Liver (tissue), 9 donors: ENCODE measurements around the gene SOD1. TPM values are rescaled to one million over a fixed set of nuclear protein-coding genes. Genes with fewer than 3 reads are reported as not detected.

ENCODE experiments used
- DNase-seq: peaks from one replicate; pipeline ENCODE4 v3.0.0-alpha.2; 2017; ENCODE audit warnings: low spot score
- H3K27ac ChIP-seq, 2 donors: one replicate each; pipeline ENCODE4 v1.7.0; 2013; ENCODE audit warnings: inconsistent platforms in 2 of 2, low read length in 2 of 2, control low read depth in 1 of 2, low read depth in 1 of 2, mild to moderate bottlenecking in 1 of 2
- H3K27me3 ChIP-seq, 4 donors: one replicate each; pipeline versions ENCODE4 v1.6.1 to v1.7.0; 2013; ENCODE audit warnings: low read length in 3 of 4, inconsistent platforms in 1 of 4, mild to moderate bottlenecking in 1 of 4, moderate library complexity in 1 of 4; ENCODE audit not compliant: control insufficient read depth in 4 of 4, insufficient read depth in 4 of 4
- H3K36me3 ChIP-seq, 4 donors: one replicate each; pipeline versions ENCODE4 v1.6.1 to v1.7.0; 2013; ENCODE audit warnings: low read length in 3 of 4, mild to moderate bottlenecking in 3 of 4, low read depth in 1 of 4, moderate library complexity in 1 of 4; ENCODE audit not compliant: control insufficient read depth in 4 of 4, insufficient read depth in 3 of 4
- H3K4me1 ChIP-seq, 4 donors: one replicate each; pipeline versions ENCODE4 v1.6.1 to v1.7.0; 2013; ENCODE audit warnings: low read length in 3 of 4, mild to moderate bottlenecking in 3 of 4, moderate library complexity in 1 of 4; ENCODE audit not compliant: control insufficient read depth in 4 of 4, insufficient read depth in 4 of 4
- H3K4me3 ChIP-seq, 3 donors: one replicate each; pipeline versions ENCODE4 v1.6.1 to v1.7.0; 2013; ENCODE audit warnings: low read length in 3 of 3, control low read depth in 1 of 3, low read depth in 1 of 3, mild to moderate bottlenecking in 1 of 3
- H3K9ac ChIP-seq, 2 donors: one replicate each; pipeline ENCODE4 v1.7.0; 2013; ENCODE audit warnings: low read length in 2 of 2, mild to moderate bottlenecking in 2 of 2, moderate library complexity in 2 of 2, control low read depth in 1 of 2, low read depth in 1 of 2
- H3K9me3 ChIP-seq, 4 donors: one replicate each; pipeline versions ENCODE4 v1.6.1 to v1.7.0; 2013; ENCODE audit warnings: low read length in 3 of 4; ENCODE audit not compliant: control insufficient read depth in 4 of 4
- CTCF ChIP-seq: fragments of 150-350 bp; IDR thresholded peaks from 2 replicates; pipeline ENCODE4 v1.5.1; 2017; ENCODE audit warnings: improper control_type of control experiment, low read depth, low read length; ENCODE audit not compliant: missing input control
- EGR1 ChIP-seq, 2 donors: IDR thresholded peaks; 2 replicates each; pipeline ENCODE4 v1.6.1; 2016 to 2018; ENCODE audit warnings: antibody characterized with exemption in 2 of 2, low read depth in 2 of 2
- FOXA1 ChIP-seq: IDR thresholded peaks from 2 replicates; pipeline ENCODE4 v1.6.1; 2016; ENCODE audit warnings: antibody characterized with exemption
- FOXA2 ChIP-seq: IDR thresholded peaks from 2 replicates; pipeline ENCODE4 v1.6.1; 2016; ENCODE audit warnings: antibody characterized with exemption
- GABPA ChIP-seq, 2 donors: IDR thresholded peaks in 1 of 2; conservative IDR thresholded peaks in 1 of 2; 2 replicates each; pipeline ENCODE4 v1.6.1; 2016; ENCODE audit warnings: antibody characterized with exemption in 2 of 2, mild to moderate bottlenecking in 1 of 2, moderate library complexity in 1 of 2
- HNF4A ChIP-seq, 2 donors: conservative IDR thresholded peaks; 2 replicates each; pipeline ENCODE4 v1.6.1; 2016; ENCODE audit warnings: antibody characterized with exemption in 2 of 2, mild to moderate bottlenecking in 2 of 2
- JUND ChIP-seq, 2 donors: IDR thresholded peaks; 2 replicates each; pipeline ENCODE4 v1.6.1; 2016; ENCODE audit warnings: antibody characterized with exemption in 2 of 2
- NR2F2 ChIP-seq: IDR thresholded peaks from 2 replicates; pipeline ENCODE4 v1.6.1; 2016; ENCODE audit warnings: antibody characterized with exemption
- SP1 ChIP-seq: IDR thresholded peaks from 2 replicates; pipeline ENCODE4 v1.6.1; 2018; ENCODE audit warnings: antibody characterized with exemption, mild to moderate bottlenecking
- TAF1 ChIP-seq: conservative IDR thresholded peaks from 2 replicates; pipeline ENCODE4 v1.6.1; 2016; ENCODE audit warnings: antibody characterized with exemption, mild to moderate bottlenecking
- WGBS: extraction: QIAGEN DNeasy Blood & Tissue Kit; methylation state at CpG from one replicate; pipeline ENCODE4 v1.1.7; 2013; 5-methylcytosine and 5-hydroxymethylcytosine counted together
- polyA plus RNA-seq, 2 donors: library from polyadenylated mRNA; stranded (reverse) in 1 of 2; unstranded in 1 of 2; fragments of 200-250 nt in 1 of 2; fragments of >200 nt in 1 of 2; fragmentation: Nextera tagmentation in 1 of 2; extraction: Ambion mirVana in 1 of 2; gene quantifications; one replicate each; pipeline versions ENCODE4 v1.2.1 to v1.2.3, GENCODE V29; 2013 to 2015
- total RNA-seq, 2 donors: library from RNA; depleted of rRNA; stranded (reverse); fragments of >200 nt; gene quantifications; one replicate each; pipeline ENCODE4 v1.2.3, GENCODE V29; 2014
- TF ChIP-seq, protein P1 (sequence below): IDR thresholded peaks from 2 replicates; pipeline ENCODE4 v1.6.1; 2016; ENCODE audit warnings: antibody characterized with exemption
- TF ChIP-seq, protein P2 (sequence below): IDR thresholded peaks from 2 replicates; pipeline ENCODE4 v1.6.1; 2016; ENCODE audit warnings: antibody characterized with exemption, mild to moderate bottlenecking
- TF ChIP-seq, protein P3 (sequence below): IDR thresholded peaks from 2 replicates; pipeline ENCODE4 v1.6.1; 2016; ENCODE audit warnings: antibody characterized with exemption
- donor health status: healthy.
- donor health status: healthy.
- donor health status: healthy.
- donor health status: healthy.
- donor health status: healthy.

SOD1 gene
- total and polyA plus RNA-seq, 4 donors: 129 to 1,258 (median 658) TPM

DNA sequence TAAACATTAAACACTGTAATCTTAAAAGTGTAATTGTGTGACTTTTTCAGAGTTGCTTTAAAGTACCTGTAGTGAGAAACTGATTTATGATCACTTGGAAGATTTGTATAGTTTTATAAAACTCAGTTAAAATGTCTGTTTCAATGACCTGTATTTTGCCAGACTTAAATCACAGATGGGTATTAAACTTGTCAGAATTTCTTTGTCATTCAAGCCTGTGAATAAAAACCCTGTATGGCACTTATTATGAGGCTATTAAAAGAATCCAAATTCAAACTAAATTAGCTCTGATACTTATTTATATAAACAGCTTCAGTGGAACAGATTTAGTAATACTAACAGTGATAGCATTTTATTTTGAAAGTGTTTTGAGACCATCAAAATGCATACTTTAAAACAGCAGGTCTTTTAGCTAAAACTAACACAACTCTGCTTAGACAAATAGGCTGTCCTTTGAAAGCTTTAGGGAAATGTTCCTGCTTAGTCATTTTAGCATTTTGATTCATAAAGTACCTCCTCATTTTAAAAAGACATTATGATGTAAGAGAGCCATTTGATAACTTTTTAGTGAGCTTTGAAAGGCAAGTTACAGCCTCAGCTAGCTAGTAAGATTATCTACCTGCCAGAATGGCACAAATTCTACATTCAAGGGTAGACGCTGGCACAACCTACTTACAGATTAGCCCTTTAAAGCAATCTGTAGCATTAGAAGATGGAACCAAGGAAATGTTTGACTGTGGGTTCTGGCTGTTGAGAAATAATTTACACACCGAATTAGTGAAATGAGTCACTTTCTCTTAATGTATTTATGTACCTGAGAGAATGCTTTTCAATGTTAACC is 9.4 kb downstream of the SOD1 start:
- H3K27me3 ChIP-seq: no peaks in the 10 kb centered on the region
- TF ChIP-seq, protein P1, sequence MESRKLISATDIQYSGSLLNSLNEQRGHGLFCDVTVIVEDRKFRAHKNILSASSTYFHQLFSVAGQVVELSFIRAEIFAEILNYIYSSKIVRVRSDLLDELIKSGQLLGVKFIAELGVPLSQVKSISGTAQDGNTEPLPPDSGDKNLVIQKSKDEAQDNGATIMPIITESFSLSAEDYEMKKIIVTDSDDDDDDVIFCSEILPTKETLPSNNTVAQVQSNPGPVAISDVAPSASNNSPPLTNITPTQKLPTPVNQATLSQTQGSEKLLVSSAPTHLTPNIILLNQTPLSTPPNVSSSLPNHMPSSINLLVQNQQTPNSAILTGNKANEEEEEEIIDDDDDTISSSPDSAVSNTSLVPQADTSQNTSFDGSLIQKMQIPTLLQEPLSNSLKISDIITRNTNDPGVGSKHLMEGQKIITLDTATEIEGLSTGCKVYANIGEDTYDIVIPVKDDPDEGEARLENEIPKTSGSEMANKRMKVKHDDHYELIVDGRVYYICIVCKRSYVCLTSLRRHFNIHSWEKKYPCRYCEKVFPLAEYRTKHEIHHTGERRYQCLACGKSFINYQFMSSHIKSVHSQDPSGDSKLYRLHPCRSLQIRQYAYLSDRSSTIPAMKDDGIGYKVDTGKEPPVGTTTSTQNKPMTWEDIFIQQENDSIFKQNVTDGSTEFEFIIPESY: no peak
- TF ChIP-seq GABPA (IDR thresholded peaks at IDR 0.05 in 1 of 2, conservative IDR thresholded peaks at IDR 0.05 in 1 of 2) (no peak), CTCF (no peak), FOXA2 (no peak), TAF1 (no peak)
- TF ChIP-seq, protein P2, sequence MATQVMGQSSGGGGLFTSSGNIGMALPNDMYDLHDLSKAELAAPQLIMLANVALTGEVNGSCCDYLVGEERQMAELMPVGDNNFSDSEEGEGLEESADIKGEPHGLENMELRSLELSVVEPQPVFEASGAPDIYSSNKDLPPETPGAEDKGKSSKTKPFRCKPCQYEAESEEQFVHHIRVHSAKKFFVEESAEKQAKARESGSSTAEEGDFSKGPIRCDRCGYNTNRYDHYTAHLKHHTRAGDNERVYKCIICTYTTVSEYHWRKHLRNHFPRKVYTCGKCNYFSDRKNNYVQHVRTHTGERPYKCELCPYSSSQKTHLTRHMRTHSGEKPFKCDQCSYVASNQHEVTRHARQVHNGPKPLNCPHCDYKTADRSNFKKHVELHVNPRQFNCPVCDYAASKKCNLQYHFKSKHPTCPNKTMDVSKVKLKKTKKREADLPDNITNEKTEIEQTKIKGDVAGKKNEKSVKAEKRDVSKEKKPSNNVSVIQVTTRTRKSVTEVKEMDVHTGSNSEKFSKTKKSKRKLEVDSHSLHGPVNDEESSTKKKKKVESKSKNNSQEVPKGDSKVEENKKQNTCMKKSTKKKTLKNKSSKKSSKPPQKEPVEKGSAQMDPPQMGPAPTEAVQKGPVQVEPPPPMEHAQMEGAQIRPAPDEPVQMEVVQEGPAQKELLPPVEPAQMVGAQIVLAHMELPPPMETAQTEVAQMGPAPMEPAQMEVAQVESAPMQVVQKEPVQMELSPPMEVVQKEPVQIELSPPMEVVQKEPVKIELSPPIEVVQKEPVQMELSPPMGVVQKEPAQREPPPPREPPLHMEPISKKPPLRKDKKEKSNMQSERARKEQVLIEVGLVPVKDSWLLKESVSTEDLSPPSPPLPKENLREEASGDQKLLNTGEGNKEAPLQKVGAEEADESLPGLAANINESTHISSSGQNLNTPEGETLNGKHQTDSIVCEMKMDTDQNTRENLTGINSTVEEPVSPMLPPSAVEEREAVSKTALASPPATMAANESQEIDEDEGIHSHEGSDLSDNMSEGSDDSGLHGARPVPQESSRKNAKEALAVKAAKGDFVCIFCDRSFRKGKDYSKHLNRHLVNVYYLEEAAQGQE: no peak
- H3K27ac ChIP-seq: no peak overlapping the region
- H3K9me3 ChIP-seq: no peaks in the 10 kb centered on the region
- no peak overlapping the region for H3K9ac ChIP-seq
- WGBS: 85% methylated on average over 2 of the region's 2 CpGs
- peaks cover 9 to 44% (median 40%) of the 10 kb centered on the region in 4 donors for H3K36me3 ChIP-seq
- no peak overlapping the region for H3K4me3 ChIP-seq
- H3K4me1 ChIP-seq: peaks cover 0 to 17% (median 12%) of the 10 kb centered on the region in 4 donors
- DNase-seq: no peak

- Histone ChIP-seq H3K4me3 (no peak overlapping the region), H3K9ac (no peak overlapping the region), H3K27ac (no peak overlapping the region), H3K27me3 (no peaks in the 10 kb centered on the region), H3K9me3 (no peaks in the 10 kb centered on the region), H3K4me1 (peaks cover 0 to 11% (median 9%) of the 10 kb centered on the region in 4 donors), H3K36me3 (peaks cover 9 to 42% (median 39%) of the 10 kb centered on the region in 4 donors)
- no peak for DNase-seq
- 63% methylated on average over 6 of the region's 6 CpGs for WGBS
- TF ChIP-seq EGR1 (IDR thresholded peaks at IDR 0.05; ENCODE audit: low read depth in 2 of 2): no peak
- TF ChIP-seq, protein P2: no peak
- no peak for TF ChIP-seq FOXA1
- TF ChIP-seq FOXA2: no peak
- no peak for TF ChIP-seq CTCF
- TF ChIP-seq, protein P1: no peak
- no peak for TF ChIP-seq SP1
- TF ChIP-seq, protein P3, sequence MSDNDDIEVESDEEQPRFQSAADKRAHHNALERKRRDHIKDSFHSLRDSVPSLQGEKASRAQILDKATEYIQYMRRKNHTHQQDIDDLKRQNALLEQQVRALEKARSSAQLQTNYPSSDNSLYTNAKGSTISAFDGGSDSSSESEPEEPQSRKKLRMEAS: no peak
- no peak for TF ChIP-seq JUND (IDR thresholded peaks at IDR 0.05)
- TF ChIP-seq TAF1: no peak
- no peak for TF ChIP-seq NR2F2
- no peak for TF ChIP-seq HNF4A (conservative IDR thresholded peaks at IDR 0.05)
- no peak for TF ChIP-seq GABPA (IDR thresholded peaks at IDR 0.05 in 1 of 2, conservative IDR thresholded peaks at IDR 0.05 in 1 of 2)
Observed at GRCh38 chr21:31670070-31670469, 10.6 kb downstream of the SOD1 start.
